SK-N-SH treated with all-trans-retinoic acid at 6 μM for 48 hours (cell line): ENCODE results near the gene FLT4.

Experiments used
- ATAC-seq: fragments of 200-7000 bp; cut with Tn5 transposase; 3 replicates; pipeline ENCODE4 v1.9.1; 2020; ENCODE audit warnings: mild to moderate bottlenecking, moderate library complexity
- ARNTL ChIP-seq: fragments of 450-650 bp; formaldehyde crosslinking; IDR thresholded peaks from 2 replicates; pipeline ENCODE4 v1.5.0; 2020; ENCODE audit warnings: low read depth, mild to moderate bottlenecking, moderate library complexity, borderline replicate concordance
- BACH2 ChIP-seq: fragments of 250-450 bp; sonication (Bioruptor Pico); IDR thresholded peaks from 2 replicates; pipeline ENCODE4 v1.9.0; 2021; ENCODE audit warnings: mild to moderate bottlenecking, borderline replicate concordance
- CSDC2 ChIP-seq: fragments of 250-450 bp; sonication (Bioruptor Pico); IDR thresholded peaks from 2 replicates; pipeline ENCODE4 v1.5.0; 2020; ENCODE audit warnings: mild to moderate bottlenecking, moderate library complexity
- CSRNP3 ChIP-seq: fragments of 250-450 bp; sonication (Bioruptor Pico); IDR thresholded peaks from 2 replicates; pipeline ENCODE4 v1.5.1; 2021; ENCODE audit warnings: mild to moderate bottlenecking, moderate library complexity
- ESRRG ChIP-seq: fragments of 250-450 bp; sonication (Bioruptor Pico); IDR thresholded peaks from 2 replicates; pipeline ENCODE4 v1.6.1; 2021; ENCODE audit warnings: mild to moderate bottlenecking
- GLIS3 ChIP-seq: fragments of 250-450 bp; sonication (Bioruptor Pico); IDR thresholded peaks from 2 replicates; pipeline ENCODE4 v1.5.0; 2020; ENCODE audit warnings: mild to moderate bottlenecking, moderate library complexity
- ISL1 ChIP-seq: fragments of 250-450 bp; sonication (Bioruptor Pico); IDR thresholded peaks from 2 replicates; pipeline ENCODE4 v2.1.2; 2022; ENCODE audit warnings: mild to moderate bottlenecking, moderate library complexity
- OSR1 ChIP-seq: fragments of 250-450 bp; sonication (Bioruptor Pico); IDR thresholded peaks from 2 replicates; pipeline ENCODE4 v1.8.0; 2022; ENCODE audit warnings: moderate library complexity, mild to moderate bottlenecking, inconsistent platforms
- PPARA ChIP-seq: fragments of 250-450 bp; sonication (Bioruptor Pico); IDR thresholded peaks from 2 replicates; pipeline ENCODE4 v1.5.0; 2020; ENCODE audit warnings: mild to moderate bottlenecking, borderline replicate concordance
- RARB ChIP-seq: fragments of 250-450 bp; sonication (Bioruptor Pico); IDR thresholded peaks from 2 replicates; pipeline ENCODE4 v1.8.0; 2021; ENCODE audit warnings: mild to moderate bottlenecking, moderate library complexity
- SNAI2 ChIP-seq: fragments of 250-450 bp; sonication (Bioruptor Pico); IDR thresholded peaks from 2 replicates; pipeline ENCODE4 v1.5.0; 2020; ENCODE audit warnings: mild to moderate bottlenecking, moderate library complexity
- TCF4 ChIP-seq: fragments of 250-450 bp; sonication (Bioruptor Pico); IDR thresholded peaks from 2 replicates; pipeline ENCODE4 v1.8.0; 2021; ENCODE audit warnings: mild to moderate bottlenecking, moderate library complexity, borderline replicate concordance
- TOX ChIP-seq: fragments of 250-450 bp; sonication (Bioruptor Pico); IDR thresholded peaks from 2 replicates; pipeline ENCODE4 v1.8.0; 2021; ENCODE audit warnings: mild to moderate bottlenecking, moderate library complexity, borderline replicate concordance
- TSHZ2 ChIP-seq: fragments of 250-450 bp; sonication (Bioruptor Pico); IDR thresholded peaks from 2 replicates; pipeline ENCODE4 v1.5.0; 2020; ENCODE audit warnings: mild to moderate bottlenecking, moderate library complexity
- ZC3H10 ChIP-seq: fragments of 250-450 bp; sonication (Bioruptor Pico); IDR thresholded peaks from 2 replicates; pipeline ENCODE4 v1.5.1; 2021; ENCODE audit warnings: mild to moderate bottlenecking, moderate library complexity
- ZFP30 ChIP-seq: fragments of 450-650 bp; formaldehyde crosslinking; IDR thresholded peaks from 2 replicates; pipeline ENCODE4 v1.5.0; 2022; ENCODE audit warnings: mild to moderate bottlenecking, moderate library complexity
- ZNF70 ChIP-seq: fragments of 450-650 bp; formaldehyde crosslinking; IDR thresholded peaks from 2 replicates; pipeline ENCODE4 v1.5.0; 2020; ENCODE audit warnings: mild to moderate bottlenecking, moderate library complexity
- ZNF8 ChIP-seq: fragments of 450-650 bp; formaldehyde crosslinking; IDR thresholded peaks from 2 replicates; pipeline ENCODE4 v1.5.0; 2020; ENCODE audit warnings: mild to moderate bottlenecking, moderate library complexity
- TF ChIP-seq, protein P1 (sequence below): fragments of 250-450 bp; sonication (Bioruptor Pico); IDR thresholded peaks from 2 replicates; pipeline ENCODE4 v1.8.0; 2020; ENCODE audit warnings: mild to moderate bottlenecking, moderate library complexity, borderline replicate concordance

FLT4 gene

DNA sequence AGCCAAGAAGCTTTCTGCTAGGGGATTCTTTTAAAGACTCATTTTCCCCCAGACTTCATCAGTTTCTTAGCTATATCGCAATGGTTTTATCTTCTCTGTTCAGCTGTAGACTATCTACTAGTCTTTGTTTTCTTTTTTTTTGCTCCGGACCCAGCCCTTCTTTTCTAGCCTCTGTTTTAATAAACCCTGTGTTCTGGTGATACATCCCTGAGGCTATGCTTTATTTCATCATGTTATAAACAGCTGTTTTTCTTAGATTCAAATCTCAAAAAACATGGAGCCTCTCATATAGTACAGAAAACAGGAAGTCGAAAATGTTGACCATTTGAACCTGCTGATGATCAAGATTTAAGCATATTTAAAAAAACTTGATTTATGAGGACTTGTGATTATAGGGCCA, 95.9 kb downstream of the FLT4 start:
- ATAC-seq: no peak
- no peak for TF ChIP-seq OSR1 (CRISPR knock-in tag)
- TF ChIP-seq, protein P1, sequence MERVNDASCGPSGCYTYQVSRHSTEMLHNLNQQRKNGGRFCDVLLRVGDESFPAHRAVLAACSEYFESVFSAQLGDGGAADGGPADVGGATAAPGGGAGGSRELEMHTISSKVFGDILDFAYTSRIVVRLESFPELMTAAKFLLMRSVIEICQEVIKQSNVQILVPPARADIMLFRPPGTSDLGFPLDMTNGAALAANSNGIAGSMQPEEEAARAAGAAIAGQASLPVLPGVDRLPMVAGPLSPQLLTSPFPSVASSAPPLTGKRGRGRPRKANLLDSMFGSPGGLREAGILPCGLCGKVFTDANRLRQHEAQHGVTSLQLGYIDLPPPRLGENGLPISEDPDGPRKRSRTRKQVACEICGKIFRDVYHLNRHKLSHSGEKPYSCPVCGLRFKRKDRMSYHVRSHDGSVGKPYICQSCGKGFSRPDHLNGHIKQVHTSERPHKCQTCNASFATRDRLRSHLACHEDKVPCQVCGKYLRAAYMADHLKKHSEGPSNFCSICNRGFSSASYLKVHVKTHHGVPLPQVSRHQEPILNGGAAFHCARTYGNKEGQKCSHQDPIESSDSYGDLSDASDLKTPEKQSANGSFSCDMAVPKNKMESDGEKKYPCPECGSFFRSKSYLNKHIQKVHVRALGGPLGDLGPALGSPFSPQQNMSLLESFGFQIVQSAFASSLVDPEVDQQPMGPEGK (CRISPR knock-in tag): no peak
- TF ChIP-seq ZNF8 (CRISPR knock-in tag): no peak
- TF ChIP-seq ISL1: no peak
- TF ChIP-seq ZC3H10 (CRISPR knock-in tag): no peak
- no peak for TF ChIP-seq ESRRG
- TF ChIP-seq RARB (CRISPR knock-in tag): no peak
- no peak for TF ChIP-seq PPARA (CRISPR knock-in tag)
- TF ChIP-seq BACH2 (CRISPR knock-in tag): no peak
- TF ChIP-seq TOX: no peak
- no peak for TF ChIP-seq ZFP30
- TF ChIP-seq ARNTL: no peak
- no peak for TF ChIP-seq CSDC2 (CRISPR knock-in tag)
- no peak for TF ChIP-seq CSRNP3 (CRISPR knock-in tag)
- TF ChIP-seq GLIS3 (CRISPR knock-in tag): no peak
- TF ChIP-seq SNAI2 (CRISPR knock-in tag): no peak
- TF ChIP-seq TSHZ2 (CRISPR knock-in tag): peak; percentile 37; the same call in 1 of the 2 replicates
- TF ChIP-seq TCF4: peak; percentile 84
- peak; percentile 90 for TF ChIP-seq ZNF70 (CRISPR knock-in tag)
- TF ChIP-seq, all 23 proteins: peak for 3
